HepG2 (cell line): ENCODE data around the gene TLK1. TPM values are rescaled to one million over a fixed set of nuclear protein-coding genes. Genes with fewer than 3 reads are reported as not detected.

Experiments used
- MIER3 ChIP-seq: IDR thresholded peaks from 2 replicates; pipeline ENCODE4 v1.6.1; 2016; ENCODE audit warnings: missing compliant biosample characterization, borderline replicate concordance
- MYC ChIP-seq: sonication (generic); formaldehyde crosslinking; IDR thresholded peaks from 2 replicates; pipeline ENCODE4 v1.9.0; 2021; ENCODE audit warnings: missing genetic modification reagents, borderline replicate concordance
- NFKB2 ChIP-seq: sonication (generic); formaldehyde crosslinking; IDR thresholded peaks from 2 replicates; pipeline ENCODE4 v1.4.0; 2020; ENCODE audit warnings: missing genetic modification reagents, borderline replicate concordance
- REST ChIP-seq, 2 experiments: IDR thresholded peaks; 2 replicates each; pipeline ENCODE4 v1.6.1; 2011 to 2012; ENCODE audit warnings: low read length in 2 of 2, borderline replicate concordance in 1 of 2, low read depth in 1 of 2, mild to moderate bottlenecking in 1 of 2, moderate library complexity in 1 of 2
- REXO4 ChIP-seq: sonication (generic); formaldehyde crosslinking; IDR thresholded peaks from 2 replicates; pipeline ENCODE4 v1.8.0; 2022; ENCODE audit warnings: missing genetic modification reagents, mild to moderate bottlenecking, borderline replicate concordance
- TOE1 ChIP-seq: sonication (generic); formaldehyde crosslinking; IDR thresholded peaks from 2 replicates; pipeline ENCODE4 v1.4.0; 2020; ENCODE audit warnings: mild to moderate bottlenecking, missing genetic modification reagents
- ZBTB8A ChIP-seq: sonication (generic); formaldehyde crosslinking; IDR thresholded peaks from 2 replicates; pipeline ENCODE4 v1.4.0; 2020; ENCODE audit warnings: mild to moderate bottlenecking, low read depth, missing genetic modification reagents, borderline replicate concordance
- ZHX2 ChIP-seq, 2 experiments: sonication (generic) in 1 of 2; formaldehyde crosslinking in 1 of 2; IDR thresholded peaks; 2 replicates each; pipeline versions ENCODE4 v1.6.1 to v1.9.0; 2014 to 2022; ENCODE audit warnings: antibody characterized with exemption in 1 of 2, borderline replicate concordance in 1 of 2, inconsistent platforms in 1 of 2, low read depth in 1 of 2, missing genetic modification reagents in 1 of 2
- ZNF543 ChIP-seq: sonication (generic); formaldehyde crosslinking; IDR thresholded peaks from 2 replicates; pipeline ENCODE4 v1.4.0; 2020; ENCODE audit warnings: mild to moderate bottlenecking, missing genetic modification reagents
- ZSCAN12 ChIP-seq: sonication (generic); formaldehyde crosslinking; IDR thresholded peaks from 2 replicates; pipeline ENCODE4 v1.9.0; 2021; ENCODE audit warnings: mild to moderate bottlenecking, missing genetic modification reagents
- polyA plus RNA-seq, 8 experiments: library from polyadenylated mRNA; depleted of rRNA in 3 of 8; stranded (reverse) in 7 of 8; unstranded in 1 of 8; fragments of >200 nt; fragmentation: Illumina TruSeq in 4 of 8; extraction: Trizol in 4 of 8; gene quantifications; 2 replicates each; pipeline versions ENCODE4 v1.2.1 to v1.2.3, GENCODE V29; 2011 to 2016; ENCODE audit warnings: low read depth in 4 of 8, missing spikeins in 1 of 8, mixed read lengths in 1 of 8; ENCODE audit not compliant: insufficient read depth in 1 of 8
- total RNA-seq, 5 experiments: library from RNA; depleted of rRNA; stranded (reverse); fragments of >200 nt; fragmentation: Illumina TruSeq; extraction: Trizol; gene quantifications; 2 replicates each; pipeline ENCODE4 v1.2.3, GENCODE V29; 2016; ENCODE audit warnings: low read depth in 1 of 5
- TF ChIP-seq, protein P1 (sequence below), 2 experiments: sonication (generic) in 1 of 2; formaldehyde crosslinking in 1 of 2; IDR thresholded peaks; 2 replicates each; pipeline versions ENCODE4 v1.4.0 to v1.6.1; 2018 to 2020; ENCODE audit warnings: missing genetic modification reagents in 2 of 2, borderline replicate concordance in 1 of 2, low read depth in 1 of 2, mild to moderate bottlenecking in 1 of 2, missing biosample characterization in 1 of 2

TLK1 gene
- total and polyA plus RNA-seq, 2 of the 13 experiments (the other 11 are each of a cell fraction or from before 2014, with no cell fraction given): 16.8 to 28.7 TPM

DNA sequence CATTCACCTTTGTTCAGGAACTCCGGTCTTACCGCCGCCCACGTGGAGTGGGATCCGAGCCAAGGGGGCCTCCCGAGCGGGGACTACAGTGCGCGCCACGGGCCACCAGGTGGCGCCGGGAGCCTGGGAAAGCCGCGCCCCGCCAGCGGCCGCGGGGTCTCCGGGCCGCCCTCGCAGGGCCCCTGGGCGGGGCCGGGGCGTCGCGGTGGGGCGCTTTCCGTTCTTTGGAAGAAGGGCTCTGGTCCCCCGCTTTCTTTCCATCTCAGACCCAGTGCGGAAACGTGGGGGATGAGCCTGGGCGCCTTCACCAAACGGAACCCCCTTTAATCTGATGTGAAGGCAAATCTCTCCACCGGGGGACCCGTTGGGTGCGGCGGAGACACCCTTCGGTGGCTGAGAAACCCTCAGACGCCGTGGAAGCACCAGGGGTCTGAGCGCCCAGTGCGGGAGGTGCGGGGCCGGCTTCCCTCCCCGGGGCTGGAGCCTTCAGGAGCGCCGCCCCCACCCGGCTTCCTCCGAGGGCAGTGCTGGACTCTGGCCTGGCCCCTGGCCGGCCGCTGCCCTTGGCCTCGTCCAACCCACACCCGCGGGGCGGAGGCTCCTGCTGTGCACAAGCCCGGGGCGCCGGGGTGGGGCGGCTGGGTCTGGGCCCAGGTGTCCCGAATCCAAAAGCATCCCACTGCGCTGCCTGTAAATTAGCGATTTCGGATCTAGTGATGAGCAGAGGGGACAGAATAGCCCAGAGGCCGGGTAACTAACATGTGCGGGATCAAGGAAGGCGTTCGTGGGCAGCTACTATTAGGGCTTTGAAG is 187.0 kb downstream of the TLK1 start (continued):
- TF ChIP-seq ZHX2 (IDR thresholded peaks at IDR 0.05; ENCODE audit: low read depth): no peak; the same call in 1 of the 2 replicates
- peak; percentile 90 for TF ChIP-seq ZHX2 (CRISPR knock-in tag; IDR thresholded peaks at IDR 0.05; ENCODE audit: borderline replicate concordance)
- TF ChIP-seq MIER3: peak; percentile 20; the same call in 1 of the 2 replicates
- peak; percentile 78; the same call in 1 of the 2 replicates for TF ChIP-seq ZSCAN12 (CRISPR knock-in tag)
- TF ChIP-seq REST (IDR thresholded peaks at IDR 0.05; ENCODE audit: borderline replicate concordance in 1 of 2, low read depth in 1 of 2, low read length in 2 of 2): no peak; a peak in 1 of 4 replicates
- no peak; the same call in 1 of the 2 replicates for TF ChIP-seq ZNF543 (CRISPR knock-in tag)
- TF ChIP-seq, protein P1, sequence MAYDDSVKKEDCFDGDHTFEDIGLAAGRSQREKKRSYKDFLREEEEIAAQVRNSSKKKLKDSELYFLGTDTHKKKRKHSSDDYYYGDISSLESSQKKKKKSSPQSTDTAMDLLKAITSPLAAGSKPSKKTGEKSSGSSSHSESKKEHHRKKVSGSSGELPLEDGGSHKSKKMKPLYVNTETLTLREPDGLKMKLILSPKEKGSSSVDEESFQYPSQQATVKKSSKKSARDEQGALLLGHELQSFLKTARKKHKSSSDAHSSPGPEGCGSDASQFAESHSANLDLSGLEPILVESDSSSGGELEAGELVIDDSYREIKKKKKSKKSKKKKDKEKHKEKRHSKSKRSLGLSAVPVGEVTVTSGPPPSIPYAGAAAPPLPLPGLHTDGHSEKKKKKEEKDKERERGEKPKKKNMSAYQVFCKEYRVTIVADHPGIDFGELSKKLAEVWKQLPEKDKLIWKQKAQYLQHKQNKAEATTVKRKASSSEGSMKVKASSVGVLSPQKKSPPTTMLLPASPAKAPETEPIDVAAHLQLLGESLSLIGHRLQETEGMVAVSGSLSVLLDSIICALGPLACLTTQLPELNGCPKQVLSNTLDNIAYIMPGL (CRISPR knock-in tag; IDR thresholded peaks at IDR 0.05; ENCODE audit: borderline replicate concordance in 1 of 2, low read depth in 1 of 2): peak; percentile 69 to 89; a peak in 3 of 4 replicates
- no peak; the same call in 1 of the 2 replicates for TF ChIP-seq REXO4 (CRISPR knock-in tag)
- TF ChIP-seq TOE1 (CRISPR knock-in tag): no peak; the same call in 1 of the 2 replicates
- peak; percentile 98 for TF ChIP-seq MYC
- TF ChIP-seq ZBTB8A: peak; percentile 82; the same call in 1 of the 2 replicates
- TF ChIP-seq NFKB2: peak; percentile 72
